B cell (primary cell): ENCODE results near the gene PAFAH1B2. TPM values are rescaled to one million over a fixed set of nuclear protein-coding genes. Genes with fewer than 3 reads are reported as not detected.
A peak's percentile ranks its signal among the peaks of the same experiment; 100 is the strongest.

Experiments
- ATAC-seq: fragments of 200-7000 bp; cut with Tn5 transposase; one replicate; pipeline ENCODE4 v1.10.0; 2021; ENCODE audit warnings: low read depth, mild to moderate bottlenecking, moderate number of reproducible peaks, moderate library complexity
- CTCF ChIA-PET: fragments of 350-600 bp; sonication (Branson Sonifier 250); formaldehyde crosslinking; loops from one replicate; lab custom pipeline; 2021; ENCODE audit warnings: antibody characterized with exemption, inconsistent platforms; lab: Charles Lee
- POLR2A ChIA-PET: fragments of 350-600 bp; sonication (Branson Sonifier 250); formaldehyde crosslinking; loops from one replicate; lab custom pipeline; 2021; ENCODE audit warnings: antibody characterized with exemption; lab: Charles Lee
- DNase-seq: peaks from one replicate; pipeline ENCODE4 v3.0.0; 2013
- H2AFZ ChIP-seq: 2 replicates; pipeline ENCODE4 v1.6.1; 2012; ENCODE audit warnings: mild to moderate bottlenecking, low read depth, low read length; ENCODE audit not compliant: insufficient read depth, poor library complexity, severe bottlenecking
- H3K27ac ChIP-seq, 2 donors: 1 replicate in 1 of 2; 2 replicates in 1 of 2; pipeline ENCODE4 v1.5.1; 2012 to 2013; ENCODE audit warnings: low read length in 2 of 2, mild to moderate bottlenecking in 2 of 2, moderate library complexity in 1 of 2
- H3K27me3 ChIP-seq, 4 experiments: fragments of 200-600 bp in 1 of 4; sonication (generic) in 1 of 4; replicated peaks in 1 of 4; 1 replicate in 2 of 4; 2 replicates in 2 of 4; pipeline versions ENCODE4 v1.6.1 to v1.7.0; 2013 to 2016; ENCODE audit warnings: low read length in 3 of 4, mild to moderate bottlenecking in 2 of 4, mixed read lengths in 1 of 4, moderate library complexity in 1 of 4; ENCODE audit not compliant: insufficient read depth in 4 of 4, control insufficient read depth in 3 of 4; ENCODE audit errors: control extremely low read depth in 1 of 4
- H3K36me3 ChIP-seq, 2 experiments: replicated peaks in 1 of 2; 1 replicate in 1 of 2; 2 replicates in 1 of 2; pipeline versions ENCODE4 v1.6.1 to v1.7.1; 2013; ENCODE audit warnings: low read length in 1 of 2; ENCODE audit not compliant: insufficient read depth in 2 of 2, control insufficient read depth in 1 of 2; ENCODE audit errors: control extremely low read depth in 1 of 2, extremely low read depth in 1 of 2
- H3K4me1 ChIP-seq, 2 donors: fragments of 200-600 bp in 1 of 2; sonication (generic) in 1 of 2; 1 replicate in 1 of 2; 2 replicates in 1 of 2; pipeline versions ENCODE4 v1.5.1 to v1.6.1; 2013 to 2017; ENCODE audit warnings: low read length in 2 of 2; ENCODE audit not compliant: control insufficient read depth in 2 of 2, insufficient read depth in 2 of 2
- H3K4me2 ChIP-seq: replicated peaks from 2 replicates; pipeline ENCODE3; 2012; ENCODE audit warnings: mild to moderate bottlenecking, low read depth, low read length; ENCODE audit not compliant: poor library complexity, severe bottlenecking
- H3K4me3 ChIP-seq, 5 experiments: fragments of 200-600 bp in 1 of 5; sonication (generic) in 1 of 5; 1 replicate in 3 of 5; 2 replicates in 2 of 5; pipeline versions ENCODE4 v1.5.1 to v1.7.0; 2011 to 2016; ENCODE audit warnings: low read length in 4 of 5, mild to moderate bottlenecking in 4 of 5, low read depth in 2 of 5, control low read depth in 1 of 5, moderate library complexity in 1 of 5; ENCODE audit not compliant: insufficient read depth in 1 of 5; ENCODE audit errors: control extremely low read depth in 1 of 5, extremely low read depth in 1 of 5
- H3K79me2 ChIP-seq: fragments of 200-600 bp; sonication (generic); one replicate; pipeline ENCODE4 v1.6.0; 2016; ENCODE audit warnings: low read length; ENCODE audit not compliant: control insufficient read depth, insufficient read depth
- H3K9ac ChIP-seq: fragments of 200-600 bp; sonication (generic); 2 replicates; pipeline ENCODE4 v1.6.1; 2017; ENCODE audit warnings: mild to moderate bottlenecking, low read length, moderate library complexity
- H3K9me3 ChIP-seq, 3 donors: one replicate each; pipeline versions ENCODE4 v1.6.1 to v1.7.1; 2013; ENCODE audit warnings: low read length in 2 of 3; ENCODE audit not compliant: control insufficient read depth in 2 of 3, insufficient read depth in 1 of 3; ENCODE audit errors: control extremely low read depth in 1 of 3
- H4K20me1 ChIP-seq: 2 replicates; pipeline ENCODE4 v1.6.0; 2012; ENCODE audit warnings: mild to moderate bottlenecking, low read length; ENCODE audit not compliant: insufficient read depth, control insufficient read depth, poor library complexity, severe bottlenecking
- H3K27ac Mint-ChIP-seq: one replicate; pipeline ENCODE4 v1.8.0; 2021; ENCODE audit warnings: mixed read lengths
- H3K27me3 Mint-ChIP-seq: one replicate; pipeline ENCODE4 v1.8.0; 2021; ENCODE audit warnings: mixed read lengths
- H3K4me1 Mint-ChIP-seq: one replicate; pipeline ENCODE4 v1.8.0; 2021; ENCODE audit warnings: mixed read lengths
- H3K4me3 Mint-ChIP-seq: one replicate; pipeline ENCODE4 v1.8.0; 2021; ENCODE audit warnings: mixed read lengths
- H3K9me3 Mint-ChIP-seq: one replicate; pipeline ENCODE4 v1.8.0; 2022; ENCODE audit warnings: mixed read lengths; ENCODE audit not compliant: insufficient read depth
- EZH2 ChIP-seq: IDR thresholded peaks from 2 replicates; pipeline ENCODE4 v1.6.1; 2012; ENCODE audit warnings: borderline replicate concordance, low read depth, mild to moderate bottlenecking, moderate library complexity, low read length; ENCODE audit not compliant: insufficient read depth, poor library complexity, severe bottlenecking
- WGBS: methylation state at CpG from one replicate; pipeline ENCODE4 v1.1.5; 2013; ENCODE audit warnings: missing lambda C conversion rate; ENCODE audit not compliant: insufficient coverage; 5-methylcytosine and 5-hydroxymethylcytosine counted together
- intact Hi-C: fragments of 100-400 bp; cut with micrococcal nuclease; formaldehyde crosslinking; loops from one replicate; pipeline ENCODE4 v1.10.0; 2022
- polyA plus RNA-seq: library from polyadenylated mRNA; depleted of rRNA; stranded (reverse); fragments of >200 nt; gene quantifications from 2 replicates; pipeline ENCODE4 v1.2.3, GENCODE V29; 2012
- total RNA-seq, 2 donors: library from RNA; stranded (reverse); fragments of 120-200 nt in 1 of 2; gene quantifications; 1 replicate in 1 of 2; 2 replicates in 1 of 2; pipeline versions ENCODE4 v1.2.3 to v1.2.4, GENCODE V29; 2013 to 2022
- TF ChIP-seq, protein P1 (sequence below): fragments of 200-600 bp; IDR thresholded peaks from one replicate; pipeline ENCODE4 v1.8.0; 2022; ENCODE audit warnings: antibody characterized with exemption, mild to moderate bottlenecking

Gene PAFAH1B2
- total and polyA plus RNA-seq, 2 donors (not counting 1 experiment from before 2014, with no cell fraction given), result 10.7 to 103 TPM

DNA sequence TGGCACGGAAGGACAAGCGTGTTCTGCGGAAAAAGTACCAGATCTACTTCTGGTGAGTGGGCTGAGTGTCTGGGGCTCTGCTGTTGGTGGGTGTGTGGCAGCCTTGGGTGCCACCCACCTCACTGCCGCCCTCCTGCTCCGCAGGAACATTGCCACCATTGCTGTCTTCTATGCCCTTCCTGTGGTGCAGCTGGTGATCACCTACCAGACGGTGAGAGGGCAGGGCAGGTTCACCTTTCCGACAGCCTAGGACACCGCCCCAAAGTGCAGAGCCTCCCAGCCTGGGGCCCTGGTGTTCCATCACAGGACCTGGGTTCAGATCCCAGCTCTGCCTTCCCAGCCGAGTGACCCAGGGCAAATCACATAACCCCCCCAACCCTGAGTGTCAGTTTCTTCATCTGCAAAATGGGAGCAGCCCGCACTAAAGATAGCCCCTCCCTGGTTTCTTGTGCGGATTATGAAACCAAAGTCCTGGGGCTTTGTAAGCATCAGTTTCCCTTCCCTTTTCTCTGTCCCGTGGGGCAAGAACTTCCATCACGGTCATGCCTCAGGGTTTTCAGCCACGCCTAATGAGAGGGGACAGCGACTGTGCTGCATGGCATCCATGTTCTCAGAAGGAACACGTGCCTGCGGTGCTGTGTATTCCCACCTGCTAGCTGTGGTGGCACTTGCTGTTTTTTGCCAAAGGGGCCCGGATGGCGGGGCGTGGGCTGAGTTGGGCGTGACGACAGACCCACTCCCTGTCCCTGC is 45.3 kb downstream of the PAFAH1B2 start:
- Mint-ChIP-seq H3K27me3 (no peaks in the 10 kb centered on the region), H3K9me3 (no peaks in the 10 kb centered on the region), H3K4me1 (peaks cover 68% of the 10 kb centered on the region), H3K27ac (peak overlapping the region; percentile 98), H3K4me3 (peak overlapping the region; percentile 80)
- peaks cover 56 to 77% of the 10 kb centered on the region in 2 donors for H3K4me1 ChIP-seq
- peak overlapping the region; percentile 26 for H2AFZ ChIP-seq
- ATAC-seq (peak; percentile 86), DNase-seq (peak; percentile 95)
- no peaks in the 10 kb centered on the region for H3K27me3 ChIP-seq
- TF ChIP-seq EZH2, result no peak
- TF ChIP-seq, protein P1, sequence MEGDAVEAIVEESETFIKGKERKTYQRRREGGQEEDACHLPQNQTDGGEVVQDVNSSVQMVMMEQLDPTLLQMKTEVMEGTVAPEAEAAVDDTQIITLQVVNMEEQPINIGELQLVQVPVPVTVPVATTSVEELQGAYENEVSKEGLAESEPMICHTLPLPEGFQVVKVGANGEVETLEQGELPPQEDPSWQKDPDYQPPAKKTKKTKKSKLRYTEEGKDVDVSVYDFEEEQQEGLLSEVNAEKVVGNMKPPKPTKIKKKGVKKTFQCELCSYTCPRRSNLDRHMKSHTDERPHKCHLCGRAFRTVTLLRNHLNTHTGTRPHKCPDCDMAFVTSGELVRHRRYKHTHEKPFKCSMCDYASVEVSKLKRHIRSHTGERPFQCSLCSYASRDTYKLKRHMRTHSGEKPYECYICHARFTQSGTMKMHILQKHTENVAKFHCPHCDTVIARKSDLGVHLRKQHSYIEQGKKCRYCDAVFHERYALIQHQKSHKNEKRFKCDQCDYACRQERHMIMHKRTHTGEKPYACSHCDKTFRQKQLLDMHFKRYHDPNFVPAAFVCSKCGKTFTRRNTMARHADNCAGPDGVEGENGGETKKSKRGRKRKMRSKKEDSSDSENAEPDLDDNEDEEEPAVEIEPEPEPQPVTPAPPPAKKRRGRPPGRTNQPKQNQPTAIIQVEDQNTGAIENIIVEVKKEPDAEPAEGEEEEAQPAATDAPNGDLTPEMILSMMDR, result no peak
- peaks cover 53% of the 10 kb centered on the region for H3K79me2 ChIP-seq
- peak overlapping the region; percentile 90 to 91 for H3K27ac ChIP-seq
- no peaks in the 10 kb centered on the region for H4K20me1 ChIP-seq
- ChIA-PET CTCF (interaction anchor here (0.5 to 2.5 kb wide), 5 partner anchors 9 to 402 kb away, joined by 3 to 12 read pairs (median 3); partner anchors contain the start of gene ZPR1), POLR2A (interaction anchor here (0.5 to 2.8 kb wide), 8 partner anchors 10 to 56 kb away, joined by 3 to 33 read pairs (median 5); partner anchors contain the start of genes PAFAH1B2 and SIDT2)
- intact Hi-C loops, result loop anchor here (1.0 kb wide), 2 partner anchors 11 to 45 kb away; partner anchors contain the start of genes PAFAH1B2 and SIDT2
- H3K9ac ChIP-seq, result peak overlapping the region; percentile 38
- H3K4me3 ChIP-seq, result peak overlapping the region in 4 of 5 experiments; percentile 15 to 53 (median 32)
- peak overlapping the region; percentile 73 for H3K4me2 ChIP-seq
- H3K9me3 ChIP-seq, result no peaks in the 10 kb centered on the region
- H3K36me3 ChIP-seq, result peaks cover 0 to 65% of the 10 kb centered on the region in 2 experiments
- 20% methylated on average over 21 of the region's 22 CpGs for WGBS
